Choroid plexus epithelial cell (primary cell): Measurements from ENCODE around the gene ENDOV.

ENCODE experiments used
- DNase-seq: peaks from one replicate; pipeline ENCODE4 v3.0.0-alpha.2; 2010; ENCODE audit warnings: low read depth
- H3K4me3 ChIP-seq: 2 replicates; pipeline ENCODE4 v1.5.1; 2011; ENCODE audit warnings: low read depth, mild to moderate bottlenecking, control low read depth, low read length, moderate library complexity
- TF ChIP-seq, protein P1 (sequence below): conservative IDR thresholded peaks from 2 replicates; pipeline ENCODE4 v1.5.1; 2011; ENCODE audit warnings: low read depth, mild to moderate bottlenecking, control low read depth, inconsistent platforms, low read length, moderate library complexity

ENDOV gene

GRCh38 chr17:80380555-80381002 lies 34.4 kb upstream of the ENDOV start:
- TF ChIP-seq, protein P1, sequence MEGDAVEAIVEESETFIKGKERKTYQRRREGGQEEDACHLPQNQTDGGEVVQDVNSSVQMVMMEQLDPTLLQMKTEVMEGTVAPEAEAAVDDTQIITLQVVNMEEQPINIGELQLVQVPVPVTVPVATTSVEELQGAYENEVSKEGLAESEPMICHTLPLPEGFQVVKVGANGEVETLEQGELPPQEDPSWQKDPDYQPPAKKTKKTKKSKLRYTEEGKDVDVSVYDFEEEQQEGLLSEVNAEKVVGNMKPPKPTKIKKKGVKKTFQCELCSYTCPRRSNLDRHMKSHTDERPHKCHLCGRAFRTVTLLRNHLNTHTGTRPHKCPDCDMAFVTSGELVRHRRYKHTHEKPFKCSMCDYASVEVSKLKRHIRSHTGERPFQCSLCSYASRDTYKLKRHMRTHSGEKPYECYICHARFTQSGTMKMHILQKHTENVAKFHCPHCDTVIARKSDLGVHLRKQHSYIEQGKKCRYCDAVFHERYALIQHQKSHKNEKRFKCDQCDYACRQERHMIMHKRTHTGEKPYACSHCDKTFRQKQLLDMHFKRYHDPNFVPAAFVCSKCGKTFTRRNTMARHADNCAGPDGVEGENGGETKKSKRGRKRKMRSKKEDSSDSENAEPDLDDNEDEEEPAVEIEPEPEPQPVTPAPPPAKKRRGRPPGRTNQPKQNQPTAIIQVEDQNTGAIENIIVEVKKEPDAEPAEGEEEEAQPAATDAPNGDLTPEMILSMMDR, result no peak
- DNase-seq, result no peak
- H3K4me3 ChIP-seq, result no peak overlapping the region

DNA sequence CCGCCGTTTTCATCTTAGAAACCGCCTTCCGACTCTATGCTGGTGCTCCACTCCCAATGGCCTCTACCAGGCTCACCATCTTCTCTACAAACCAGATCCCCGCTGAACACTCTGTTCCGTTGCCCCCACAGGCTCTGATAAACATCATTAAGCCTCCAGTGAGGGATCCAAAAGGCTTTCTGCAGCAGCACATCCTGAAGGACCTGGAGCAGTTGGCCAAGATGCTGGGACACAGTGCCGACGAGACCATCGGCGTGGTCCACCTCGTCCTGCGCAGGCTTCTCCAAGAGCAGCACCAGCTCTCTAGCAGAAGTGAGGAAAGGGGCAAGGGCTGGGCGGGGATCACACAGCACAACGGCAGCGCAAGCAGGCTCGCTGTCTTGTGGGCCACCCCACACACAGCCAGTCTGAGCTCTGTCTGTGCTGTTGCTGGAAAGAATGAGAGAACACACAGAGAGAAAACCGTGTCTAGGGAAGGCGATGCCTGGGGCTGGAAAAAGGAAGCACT lies 33.5 kb upstream of the ENDOV start:
- no peak overlapping the region for H3K4me3 ChIP-seq
- TF ChIP-seq, protein P1, result no peak
- no peak for DNase-seq

DNA sequence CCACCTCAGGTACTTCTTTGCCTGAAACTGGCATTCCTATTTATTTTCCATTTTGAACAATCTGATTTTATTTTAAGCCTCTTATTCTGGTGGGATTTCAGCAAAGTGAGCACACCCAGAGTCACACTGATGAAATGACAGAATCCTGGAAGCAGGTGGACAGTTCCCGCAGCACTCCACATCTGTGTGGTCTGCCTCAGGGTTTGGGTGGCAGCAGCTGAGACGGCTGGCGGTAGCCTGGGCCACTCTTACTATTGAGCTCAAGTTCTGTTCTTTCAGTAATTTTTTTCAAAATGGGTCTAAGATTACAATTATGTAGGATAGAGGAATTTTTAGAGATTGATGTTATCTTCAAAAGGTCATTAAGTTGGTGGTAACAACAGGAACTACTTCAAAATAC lies 32.5 kb upstream of the ENDOV start:
- TF ChIP-seq, protein P1, result no peak
- DNase-seq, result no peak
- H3K4me3 ChIP-seq, result no peak overlapping the region

GRCh38 chr17:80382956-80383355 lies 32.0 kb upstream of the ENDOV start:
- H3K4me3 ChIP-seq, result no peak overlapping the region
- TF ChIP-seq, protein P1, result no peak
- no peak for DNase-seq

- TF ChIP-seq, protein P1, result no peak
- no peak for DNase-seq
- no peak overlapping the region for H3K4me3 ChIP-seq
Measured at GRCh38 chr17:80384078-80384960, 30.6 kb upstream of the ENDOV start.

DNA sequence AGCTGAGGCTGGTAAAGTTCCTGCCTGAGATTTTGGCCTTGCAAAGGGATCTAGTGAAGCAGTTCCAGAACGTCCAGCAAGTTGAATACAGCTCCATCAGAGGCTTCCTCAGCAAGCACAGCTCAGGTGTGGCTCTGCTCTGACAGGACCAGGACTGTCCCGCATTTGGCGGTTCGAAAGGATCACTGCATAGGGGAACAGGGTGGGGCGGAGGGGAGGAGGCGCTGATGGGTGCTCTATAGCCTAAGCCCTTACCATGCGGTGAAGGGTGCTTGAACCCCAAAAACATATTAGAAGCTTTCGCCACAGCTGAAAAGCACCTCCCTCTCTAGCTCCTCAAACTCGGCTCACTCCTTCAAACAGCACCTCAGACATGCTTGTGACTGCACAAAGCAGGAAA lies 29.9 kb upstream of the ENDOV start:
- TF ChIP-seq, protein P1, result no peak
- DNase-seq, result no peak
- H3K4me3 ChIP-seq, result no peak overlapping the region

DNA sequence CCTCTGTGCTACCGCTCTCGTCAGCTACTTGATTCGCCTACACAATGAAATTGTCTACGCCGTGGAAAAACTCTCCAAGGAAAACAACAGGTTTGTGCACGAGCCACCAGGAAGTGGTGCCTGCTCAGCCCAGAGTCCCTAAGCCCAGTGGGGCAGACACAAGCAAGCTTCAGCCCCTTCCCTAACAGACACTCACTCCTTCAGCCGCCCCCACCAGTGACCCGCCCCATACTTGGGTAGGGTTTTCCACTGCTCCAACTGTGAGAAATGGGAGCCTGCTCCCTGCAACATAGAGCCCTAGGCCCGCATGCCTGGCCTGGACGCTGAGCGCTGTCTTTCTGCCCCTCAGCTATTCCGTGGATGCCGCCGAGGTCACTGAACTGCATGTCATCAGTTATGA lies 28.6 kb upstream of the ENDOV start:
- DNase-seq, result no peak
- no peak overlapping the region for H3K4me3 ChIP-seq
- TF ChIP-seq, protein P1, result no peak
